GM23338 (cell line): ENCODE data around the gene RPH3AL. TPM values are rescaled to one million over a fixed set of nuclear protein-coding genes. Genes with fewer than 3 reads are reported as not detected.

Experiments used
- ATAC-seq: fragments of 200-7000 bp; cut with Tn5 transposase; 3 replicates; pipeline ENCODE4 v1.9.1; 2020
- DNase-seq: peaks from one replicate; pipeline ENCODE4 v3.0.0-alpha.2; 2015; ENCODE audit warnings: low spot score
- H2AFZ ChIP-seq: fragments of 200-600 bp; sonication (generic); 2 replicates; pipeline ENCODE4 v1.8.0; 2016; ENCODE audit warnings: antibody characterized with exemption, mild to moderate bottlenecking, moderate library complexity
- H3F3A ChIP-seq: fragments of 200-600 bp; sonication (generic); replicated peaks from 2 replicates; pipeline ENCODE4 v1.8.0; 2017; ENCODE audit warnings: antibody characterized with exemption, mixed run types, low read depth
- H3K27ac ChIP-seq: fragments of 200-600 bp; sonication (generic); 2 replicates; pipeline ENCODE4 v1.6.1; 2016; ENCODE audit warnings: low read depth
- H3K27me3 ChIP-seq: fragments of 200-600 bp; sonication (generic); 2 replicates; pipeline ENCODE4 v1.8.0; 2016; ENCODE audit warnings: mild to moderate bottlenecking, mixed run types, moderate library complexity; ENCODE audit not compliant: insufficient read depth
- H3K36me3 ChIP-seq: fragments of 200-600 bp; sonication (generic); 2 replicates; pipeline ENCODE4 v1.8.0; 2016; ENCODE audit warnings: mild to moderate bottlenecking; ENCODE audit not compliant: insufficient read depth
- H3K4me1 ChIP-seq: fragments of 200-600 bp; sonication (generic); 2 replicates; pipeline ENCODE4 v1.8.0; 2016; ENCODE audit warnings: mild to moderate bottlenecking, moderate library complexity; ENCODE audit not compliant: insufficient read depth
- H3K4me2 ChIP-seq: fragments of 200-600 bp; sonication (generic); 2 replicates; pipeline ENCODE4 v1.7.1; 2017; ENCODE audit warnings: mixed run types
- H3K4me3 ChIP-seq: fragments of 200-600 bp; sonication (generic); 2 replicates; pipeline ENCODE4 v1.6.1; 2016; ENCODE audit warnings: mixed run types
- H3K79me2 ChIP-seq: fragments of 200-600 bp; sonication (generic); replicated peaks from 2 replicates; pipeline ENCODE4 v1.8.0; 2017; ENCODE audit warnings: mild to moderate bottlenecking; ENCODE audit not compliant: insufficient read depth
- H3K9me2 ChIP-seq: fragments of 200-600 bp; sonication (generic); 2 replicates; pipeline ENCODE4 v1.8.0; 2017; ENCODE audit not compliant: insufficient read depth
- H4K20me1 ChIP-seq: fragments of 200-600 bp; sonication (generic); replicated peaks from 2 replicates; pipeline ENCODE4 v1.8.0; 2017; ENCODE audit warnings: mild to moderate bottlenecking; ENCODE audit not compliant: insufficient read depth
- H3K27ac Mint-ChIP-seq: 2 replicates; pipeline ENCODE4 v1.8.0; 2020; ENCODE audit warnings: inconsistent platforms, mild to moderate bottlenecking, moderate library complexity, mixed read lengths
- H3K27me3 Mint-ChIP-seq: 3 replicates; pipeline ENCODE4 v1.8.0; 2022; ENCODE audit warnings: low read depth, mild to moderate bottlenecking, moderate library complexity, mixed read lengths, inconsistent platforms; ENCODE audit not compliant: insufficient read depth, poor library complexity
- H3K36me3 Mint-ChIP-seq: 3 replicates; pipeline ENCODE4 v1.8.0; 2021; ENCODE audit warnings: low read depth, mild to moderate bottlenecking, inconsistent platforms, moderate library complexity, mixed read lengths
- H3K4me1 Mint-ChIP-seq: 3 replicates; pipeline ENCODE4 v1.8.0; 2020; ENCODE audit warnings: mild to moderate bottlenecking, inconsistent platforms, mixed read lengths
- H3K4me3 Mint-ChIP-seq: 3 replicates; pipeline ENCODE4 v1.8.0; 2021; ENCODE audit warnings: moderate library complexity, mild to moderate bottlenecking, inconsistent platforms, mixed read lengths
- H3K9me3 Mint-ChIP-seq: 3 replicates; pipeline ENCODE4 v1.8.0; 2020; ENCODE audit warnings: moderate library complexity, mild to moderate bottlenecking, inconsistent platforms, mixed read lengths
- CREB1 ChIP-seq: fragments of 250-450 bp; sonication (Bioruptor Pico); IDR thresholded peaks from 2 replicates; pipeline ENCODE4 v1.5.0; 2020; ENCODE audit warnings: low read depth, mild to moderate bottlenecking, moderate library complexity
- EZH2 ChIP-seq: fragments of 200-600 bp; sonication (generic); IDR thresholded peaks from one replicate; pipeline ENCODE4 v1.8.0; 2017; ENCODE audit warnings: antibody characterized with exemption, mild to moderate bottlenecking, low read depth; ENCODE audit not compliant: unreplicated experiment
- EZH2phosphoT487 ChIP-seq: fragments of 200-600 bp; sonication (generic); IDR thresholded peaks from one replicate; pipeline ENCODE4 v1.8.1; 2018; ENCODE audit warnings: antibody characterized with exemption; ENCODE audit not compliant: unreplicated experiment
- NANOG ChIP-seq: IDR thresholded peaks from 2 replicates; pipeline ENCODE4 v1.6.1; 2016; ENCODE audit warnings: antibody characterized with exemption, borderline replicate concordance
- polyA plus RNA-seq: library from polyadenylated mRNA; unstranded; fragments of >200 nt; fragmentation: Nextera tagmentation; extraction: Ambion mirVana; gene quantifications from 2 replicates; pipeline ENCODE4 v1.2.1, GENCODE V29; 2016
- total RNA-seq: library from RNA; depleted of rRNA; stranded (reverse); fragments of >200 nt; shearing (Covaris generic); gene quantifications from 2 replicates; pipeline ENCODE4 v1.2.3, GENCODE V29; 2014
- TF ChIP-seq, protein P1 (sequence below), 2 experiments: fragments of 200-600 bp in 1 of 2; sonication (generic) in 1 of 2; conservative IDR thresholded peaks; 2 replicates each; pipeline versions ENCODE4 v1.5.1 to v1.6.1; 2016 to 2017; ENCODE audit warnings: antibody characterized with exemption in 2 of 2, low read depth in 2 of 2, mild to moderate bottlenecking in 2 of 2, moderate library complexity in 1 of 2

Gene RPH3AL
- total and polyA plus RNA-seq, 2 experiments from 2014 or later: 2.7 to 6.3 TPM

DNA sequence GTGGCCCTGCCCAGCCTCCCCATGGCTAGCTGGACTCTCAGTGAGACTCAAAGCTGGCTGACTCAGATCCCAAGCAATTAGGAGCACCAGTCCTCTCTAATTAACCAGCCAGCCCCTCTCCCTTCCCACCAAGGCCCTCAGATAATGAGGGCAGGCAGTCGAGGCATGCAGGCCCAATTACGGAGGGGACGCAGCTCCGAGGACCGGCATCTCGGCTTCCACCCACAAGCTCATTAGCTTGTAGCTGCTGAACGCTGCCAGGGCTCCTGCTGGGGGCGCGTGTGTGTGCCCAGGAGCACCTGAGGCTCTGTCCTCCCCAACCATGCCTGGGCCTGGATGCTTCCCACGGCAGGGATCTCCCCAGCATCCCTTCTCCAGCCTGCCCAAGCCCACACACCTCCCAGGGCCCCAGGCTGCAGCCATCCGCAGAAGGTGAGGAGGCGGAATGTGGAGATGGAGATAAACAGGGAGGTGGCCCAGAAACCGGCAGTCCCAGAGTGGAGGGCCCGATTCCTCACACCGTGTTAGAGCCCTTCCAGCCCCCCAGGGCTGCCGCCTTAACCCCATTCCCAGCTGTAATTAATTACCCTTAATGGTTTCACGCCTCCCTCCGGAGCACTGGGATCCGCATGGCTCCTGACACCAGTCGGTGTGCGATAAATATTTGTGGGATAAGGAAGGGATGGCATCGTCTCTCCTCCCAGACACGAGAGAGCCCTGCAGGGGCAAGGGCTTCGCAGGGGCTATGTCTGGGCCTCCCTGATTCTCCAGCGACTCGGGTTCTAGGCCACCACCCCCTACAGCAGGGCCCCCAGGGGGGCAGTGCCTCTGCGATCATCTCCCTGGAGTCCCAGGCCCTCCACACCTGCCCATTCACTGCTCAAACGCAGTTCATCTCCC, 42.2 kb downstream of the RPH3AL start (continued):
- TF ChIP-seq EZH2: no peak
- no peak for TF ChIP-seq CREB1
- TF ChIP-seq NANOG: no peak
- TF ChIP-seq EZH2phosphoT487: no peak

DNA sequence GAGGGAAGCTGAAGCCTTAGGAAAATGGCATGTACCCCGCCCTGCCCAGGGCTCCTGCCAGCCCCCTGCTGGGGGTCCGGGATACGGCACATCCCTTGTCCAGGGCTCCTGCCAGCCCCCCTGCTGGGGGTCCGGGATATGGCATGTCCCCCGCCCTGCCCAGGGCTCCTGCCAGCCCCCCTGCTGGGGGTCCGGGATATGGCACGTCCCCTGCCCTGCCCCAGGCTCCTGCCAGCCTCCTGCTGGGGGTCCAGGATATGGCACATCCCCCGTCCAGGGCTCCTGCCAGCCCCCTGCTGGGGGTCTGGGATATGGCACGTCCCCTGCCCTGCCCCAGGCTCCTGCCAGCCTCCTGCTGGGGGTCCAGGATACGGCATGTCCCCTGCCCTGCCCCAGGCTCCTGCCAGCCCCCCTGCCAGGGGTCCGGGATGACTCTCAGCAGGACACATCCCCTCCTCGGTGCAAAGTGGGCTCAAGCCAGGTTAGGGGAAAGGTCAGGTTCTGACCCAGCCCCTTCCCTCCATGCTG, 43.2 kb downstream of the RPH3AL start:
- H4K20me1 ChIP-seq: no peaks in the 10 kb centered on the region
- H3K4me1 Mint-ChIP-seq: peaks cover 31% of the 10 kb centered on the region
- H3K27ac ChIP-seq: no peak overlapping the region
- DNase-seq (peak; percentile 87), ATAC-seq (peak; percentile 48)
- no peaks in the 10 kb centered on the region for H3K79me2 ChIP-seq
- H3K27me3 ChIP-seq: no peaks in the 10 kb centered on the region
- no peak overlapping the region for H3K4me3 ChIP-seq
- no peak overlapping the region for H3K4me2 ChIP-seq
- H3K36me3 Mint-ChIP-seq: no peaks in the 10 kb centered on the region; the same call in 2 of the 3 replicates
- H3K9me2 ChIP-seq: no peaks in the 10 kb centered on the region
- TF ChIP-seq, protein P1, sequence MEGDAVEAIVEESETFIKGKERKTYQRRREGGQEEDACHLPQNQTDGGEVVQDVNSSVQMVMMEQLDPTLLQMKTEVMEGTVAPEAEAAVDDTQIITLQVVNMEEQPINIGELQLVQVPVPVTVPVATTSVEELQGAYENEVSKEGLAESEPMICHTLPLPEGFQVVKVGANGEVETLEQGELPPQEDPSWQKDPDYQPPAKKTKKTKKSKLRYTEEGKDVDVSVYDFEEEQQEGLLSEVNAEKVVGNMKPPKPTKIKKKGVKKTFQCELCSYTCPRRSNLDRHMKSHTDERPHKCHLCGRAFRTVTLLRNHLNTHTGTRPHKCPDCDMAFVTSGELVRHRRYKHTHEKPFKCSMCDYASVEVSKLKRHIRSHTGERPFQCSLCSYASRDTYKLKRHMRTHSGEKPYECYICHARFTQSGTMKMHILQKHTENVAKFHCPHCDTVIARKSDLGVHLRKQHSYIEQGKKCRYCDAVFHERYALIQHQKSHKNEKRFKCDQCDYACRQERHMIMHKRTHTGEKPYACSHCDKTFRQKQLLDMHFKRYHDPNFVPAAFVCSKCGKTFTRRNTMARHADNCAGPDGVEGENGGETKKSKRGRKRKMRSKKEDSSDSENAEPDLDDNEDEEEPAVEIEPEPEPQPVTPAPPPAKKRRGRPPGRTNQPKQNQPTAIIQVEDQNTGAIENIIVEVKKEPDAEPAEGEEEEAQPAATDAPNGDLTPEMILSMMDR (conservative IDR thresholded peaks at IDR 0.05; ENCODE audit: low read depth in 2 of 2): peak in 1 of 2 experiments; percentile 37; a peak in 2 of 4 replicates
- no peak for TF ChIP-seq CREB1
- peaks cover 20% of the 10 kb centered on the region for H3K4me1 ChIP-seq
- 0 out of 2 replicates have a peak, but pooled peaks cover 7% of the 10 kb centered on the region for H3F3A ChIP-seq
- H3K9me3 Mint-ChIP-seq: peaks cover under 1% of the 10 kb centered on the region; the same call in 2 of the 3 replicates
- H3K36me3 ChIP-seq: no peaks in the 10 kb centered on the region
- H3K27ac Mint-ChIP-seq: no peak overlapping the region
- no peak overlapping the region for H3K4me3 Mint-ChIP-seq
- H2AFZ ChIP-seq: no peak overlapping the region
- H3K27me3 Mint-ChIP-seq: peaks cover 14% of the 10 kb centered on the region

DNA sequence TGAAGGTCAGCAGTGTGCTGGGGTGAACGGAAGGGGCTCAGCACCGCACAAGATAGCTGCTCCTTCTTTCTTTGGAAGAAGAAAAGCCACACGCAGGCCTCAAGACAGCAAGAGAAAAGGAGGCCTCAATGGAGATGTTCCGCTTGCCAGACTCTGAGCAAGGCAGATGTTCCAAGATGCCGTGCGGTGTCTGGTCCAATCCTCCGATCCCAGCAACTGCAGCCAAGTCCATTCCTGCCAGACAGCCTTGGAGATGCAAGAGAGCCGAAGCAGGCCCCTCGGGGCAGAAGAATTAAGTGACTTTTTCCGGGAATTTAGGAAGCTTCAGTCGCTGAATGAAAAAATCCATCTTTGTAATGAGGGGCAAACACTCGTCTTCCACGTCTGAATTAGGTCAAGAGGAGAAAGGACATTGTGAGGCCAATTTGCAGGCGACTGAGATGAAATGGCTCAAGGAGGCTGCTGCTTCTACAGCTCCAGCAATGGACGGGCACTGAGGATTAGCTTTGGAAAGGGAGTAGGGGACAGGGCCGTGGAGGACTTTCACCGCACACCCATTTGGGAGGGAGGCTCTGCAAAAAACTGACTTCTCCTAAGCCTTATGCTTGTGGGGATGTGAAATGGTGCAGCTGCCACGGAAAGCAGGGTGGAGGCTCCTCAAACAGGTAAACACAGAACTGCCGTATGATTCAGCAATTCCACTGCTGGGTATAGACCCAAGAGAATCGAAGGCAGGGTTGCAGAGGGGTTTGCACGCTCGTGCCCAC, 44.7 kb downstream of the RPH3AL start:
- ATAC-seq (no peak), DNase-seq (no peak)
- H3K4me1 ChIP-seq: peaks cover 23% of the 10 kb centered on the region
- H3K36me3 Mint-ChIP-seq: no peaks in the 10 kb centered on the region
- no peaks in the 10 kb centered on the region for H3K9me3 Mint-ChIP-seq
- 0 out of 2 replicates have a peak, but pooled peaks cover 7% of the 10 kb centered on the region for H3F3A ChIP-seq
- no peaks in the 10 kb centered on the region for H3K9me2 ChIP-seq
- H3K36me3 ChIP-seq: no peaks in the 10 kb centered on the region
- peaks cover 35% of the 10 kb centered on the region for H3K4me1 Mint-ChIP-seq
- H3K4me2 ChIP-seq: no peak overlapping the region
- TF ChIP-seq EZH2: no peak
- no peak overlapping the region for H3K4me3 ChIP-seq
- H3K27me3 Mint-ChIP-seq: peaks cover 14% of the 10 kb centered on the region
- H3K27ac ChIP-seq: no peak overlapping the region
- H2AFZ ChIP-seq: no peak overlapping the region
- H3K27ac Mint-ChIP-seq: no peak overlapping the region
- H3K79me2 ChIP-seq: no peaks in the 10 kb centered on the region
- H3K27me3 ChIP-seq: no peaks in the 10 kb centered on the region
- no peaks in the 10 kb centered on the region for H4K20me1 ChIP-seq
- no peak overlapping the region for H3K4me3 Mint-ChIP-seq
